Measurements from ENCODE around the gene TBCD.

Gene TBCD

GRCh38 chr17:82909322-82909904 is 157.5 kb downstream of the TBCD start:
- no peak for DNase-seq

- DNase-seq: no peak
These were observed 158.2 kb downstream of the TBCD start for GRCh38 chr17:82910041-82910481.

- DNase-seq: no peak
These were observed 158.9 kb downstream of the TBCD start for GRCh38 chr17:82910770-82911169.

GRCh38 chr17:82911822-82912221 is 160.0 kb downstream of the TBCD start:
- DNase-seq: no peak

GRCh38 chr17:82912484-82913089 is 160.7 kb downstream of the TBCD start:
- no peak for DNase-seq

GRCh38 chr17:82913304-82914043 is 161.6 kb downstream of the TBCD start:
- DNase-seq: no peak

GRCh38 chr17:82914375-82914774 is 162.5 kb downstream of the TBCD start:
- DNase-seq: no peak

- no peak for DNase-seq
These were observed 163.3 kb downstream of the TBCD start for GRCh38 chr17:82915010-82915756.

- DNase-seq: no peak
These were observed 163.8 kb downstream of the TBCD start for GRCh38 chr17:82915757-82916027.

- peak; percentile 20 to 30 for DNase-seq
These were observed 166.0 kb downstream of the TBCD start for GRCh38 chr17:82917699-82918345.

GRCh38 chr17:82918508-82918907 is 166.6 kb downstream of the TBCD start:
- DNase-seq: no peak

GRCh38 chr17:82920150-82920549 is 168.3 kb downstream of the TBCD start:
- DNase-seq: no peak

- DNase-seq: no peak
These were observed 168.8 kb downstream of the TBCD start for GRCh38 chr17:82920715-82921114.

- DNase-seq: no peak
These were observed 169.6 kb downstream of the TBCD start for GRCh38 chr17:82921426-82921825.

- no peak for DNase-seq
These were observed 170.8 kb downstream of the TBCD start for GRCh38 chr17:82922646-82923045.

- DNase-seq: no peak
These were observed 171.7 kb downstream of the TBCD start for GRCh38 chr17:82923366-82924113.

- DNase-seq: no peak
These were observed 172.3 kb downstream of the TBCD start for GRCh38 chr17:82924214-82924613.

GRCh38 chr17:82924812-82925211 is 172.9 kb downstream of the TBCD start:
- no peak for DNase-seq

- DNase-seq: no peak
These were observed 173.5 kb downstream of the TBCD start for GRCh38 chr17:82925336-82925735.

- DNase-seq: no peak
These were observed 174.2 kb downstream of the TBCD start for GRCh38 chr17:82926081-82926480.

GRCh38 chr17:82926716-82927115 is 174.9 kb downstream of the TBCD start:
- no peak for DNase-seq

- DNase-seq: no peak
These were observed 175.4 kb downstream of the TBCD start for GRCh38 chr17:82927311-82927660.
